Endometrial microvascular endothelial cells (primary cell): ENCODE measurements around the gene TIMP2. TPM values are rescaled to one million over a fixed set of nuclear protein-coding genes. Genes with fewer than 3 reads are reported as not detected.

Experiments used
- in situ Hi-C: cut with HindIII; loops from 2 replicates; pipeline ENCODE4 v1.10.0; 2017; ENCODE audit warnings: low sequenced_read_pairs, low pct_unique_long_range_greater_than_20kb; ENCODE audit errors: inconsistent ontology term
- total RNA-seq: library from RNA; depleted of rRNA; stranded (reverse); fragments of >200 nt; gene quantifications from one replicate; pipeline ENCODE4 v1.2.3, GENCODE V29; 2015; ENCODE audit errors: inconsistent ontology term

TIMP2 gene
- total RNA-seq, 1 donor from 2014 or later, result 104 TPM

DNA sequence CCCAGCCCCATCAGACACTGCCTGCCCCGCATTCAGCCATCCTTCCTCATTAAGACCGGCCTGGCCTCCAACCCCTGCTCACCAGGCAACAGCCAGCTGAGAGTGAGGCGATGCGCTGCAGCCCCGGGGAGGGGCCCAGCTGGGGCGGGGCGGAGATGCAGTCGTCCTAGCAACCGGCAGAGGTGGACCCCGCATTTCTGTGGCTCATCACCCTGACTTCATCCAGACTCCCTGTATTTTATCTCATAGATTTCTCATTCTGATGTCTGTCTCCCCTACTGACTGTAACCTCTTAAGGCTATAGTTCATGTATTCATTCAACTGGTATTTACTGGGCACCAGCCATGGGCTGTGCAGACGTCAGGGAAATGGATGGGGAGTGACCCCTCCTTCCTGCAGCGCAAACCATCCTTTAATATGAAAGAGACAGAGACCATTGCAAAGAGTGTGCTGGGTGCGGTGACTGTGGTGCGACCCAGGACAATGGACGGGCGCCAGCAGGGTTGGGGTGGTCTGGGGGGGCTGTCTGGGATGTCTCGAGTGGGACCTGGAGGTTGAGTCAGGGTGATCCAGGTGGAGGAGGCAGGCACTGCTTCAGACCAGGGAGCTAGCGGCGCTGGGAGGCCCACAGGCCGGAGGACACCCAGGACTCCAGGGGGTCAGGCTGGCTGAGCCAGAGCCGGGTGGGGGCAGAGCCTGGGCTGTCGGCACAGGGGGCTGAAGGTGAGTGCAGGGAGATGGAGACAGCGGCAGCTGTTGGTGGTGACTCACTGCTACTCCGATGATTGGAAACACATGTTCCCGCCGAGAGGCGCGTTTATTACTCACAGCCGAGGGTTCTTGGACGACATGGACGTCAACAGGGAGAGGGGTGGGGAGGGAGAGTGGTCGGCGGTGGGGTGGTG is 10.5 kb upstream of the TIMP2 start:
- in situ Hi-C loops, result no loop called here

- in situ Hi-C loops, result no loop called here
Measured at GRCh38 chr17:78934681-78935418, 9.7 kb upstream of the TIMP2 start.

- in situ Hi-C loops, result no loop called here
Measured at GRCh38 chr17:78933959-78934568, 8.9 kb upstream of the TIMP2 start.

- in situ Hi-C loops, result no loop called here
Measured at GRCh38 chr17:78933025-78933958, 8.1 kb upstream of the TIMP2 start.

- in situ Hi-C loops, result no loop called here
Measured at GRCh38 chr17:78929908-78930775, 5.0 kb upstream of the TIMP2 start.

GRCh38 chr17:78925662-78926555 is 722 bp upstream of the TIMP2 start:
- in situ Hi-C loops, result no loop called here

DNA sequence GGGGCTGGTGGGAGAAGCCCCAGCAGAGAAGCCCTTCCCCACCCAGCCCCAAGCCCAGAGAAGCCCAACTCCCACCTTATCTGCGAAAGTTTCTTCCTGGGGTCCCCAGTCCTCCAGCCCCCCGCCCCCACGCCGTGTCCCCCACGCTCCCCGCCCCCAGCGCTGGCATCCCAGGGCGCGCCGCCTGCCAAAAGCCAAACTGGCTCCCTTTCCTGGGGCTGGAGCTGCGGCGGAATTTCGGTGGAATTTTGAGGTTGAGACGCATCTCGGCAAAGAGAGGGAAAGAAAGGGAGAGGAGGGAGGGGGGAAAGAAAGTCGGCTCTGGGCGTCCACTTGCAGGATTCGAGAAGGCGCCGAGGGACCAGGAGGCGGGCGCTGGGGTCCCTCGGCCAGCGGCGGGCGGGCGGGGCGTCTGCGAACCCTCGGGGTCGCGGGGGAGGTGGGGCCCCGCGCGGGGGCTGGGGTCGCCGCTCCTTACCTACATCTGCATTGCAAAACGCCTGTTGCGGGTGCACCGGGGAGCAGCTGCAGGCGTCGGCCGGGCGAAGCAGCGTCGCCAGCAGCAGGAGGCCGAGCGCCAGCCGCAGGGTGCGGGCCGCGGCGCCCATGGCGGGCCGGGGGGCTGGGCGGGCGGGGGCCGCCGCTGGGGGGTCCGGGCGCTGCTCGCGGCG is 571 bp downstream of the TIMP2 start:
- in situ Hi-C loops, result no loop called here

GRCh38 chr17:78923660-78924453 is 1.3 kb downstream of the TIMP2 start:
- in situ Hi-C loops, result no loop called here

DNA sequence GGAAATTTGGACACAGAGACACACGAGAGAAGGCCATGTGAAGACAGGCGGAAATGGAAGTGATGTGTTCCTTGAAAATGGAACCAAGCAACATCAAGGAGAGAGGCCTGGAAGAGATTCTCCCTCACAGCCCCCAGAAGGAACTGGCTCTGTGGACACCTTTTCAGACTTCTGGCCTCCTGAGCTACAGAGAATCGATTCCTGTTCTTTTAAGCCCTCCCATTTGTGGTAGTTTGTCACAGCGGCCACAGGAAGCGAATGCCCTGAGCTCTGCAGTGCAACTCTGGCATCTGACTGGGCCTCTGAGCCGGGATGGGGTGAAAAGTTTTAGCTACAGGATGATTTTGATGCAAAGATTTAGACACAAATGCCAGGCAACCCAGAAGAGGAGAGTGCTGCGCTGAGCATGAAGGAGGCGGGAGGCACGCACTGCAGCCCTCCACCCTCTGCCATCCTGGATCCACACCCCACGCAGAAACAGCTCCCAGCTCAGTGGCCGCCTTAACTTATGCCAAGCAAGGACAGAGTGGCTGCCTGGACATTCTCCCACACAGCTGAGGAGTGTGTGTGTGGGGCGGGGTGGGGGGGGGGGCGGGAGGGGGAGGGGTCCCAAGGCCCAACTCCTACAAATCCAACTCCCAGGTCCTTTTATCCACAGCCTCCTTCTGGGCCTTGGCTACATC is 2.2 kb downstream of the TIMP2 start:
- in situ Hi-C loops, result no loop called here

GRCh38 chr17:78921437-78921971 is 3.7 kb downstream of the TIMP2 start:
- in situ Hi-C loops, result no loop called here

- in situ Hi-C loops, result no loop called here
Measured at GRCh38 chr17:78920528-78920927, 4.7 kb downstream of the TIMP2 start.

DNA sequence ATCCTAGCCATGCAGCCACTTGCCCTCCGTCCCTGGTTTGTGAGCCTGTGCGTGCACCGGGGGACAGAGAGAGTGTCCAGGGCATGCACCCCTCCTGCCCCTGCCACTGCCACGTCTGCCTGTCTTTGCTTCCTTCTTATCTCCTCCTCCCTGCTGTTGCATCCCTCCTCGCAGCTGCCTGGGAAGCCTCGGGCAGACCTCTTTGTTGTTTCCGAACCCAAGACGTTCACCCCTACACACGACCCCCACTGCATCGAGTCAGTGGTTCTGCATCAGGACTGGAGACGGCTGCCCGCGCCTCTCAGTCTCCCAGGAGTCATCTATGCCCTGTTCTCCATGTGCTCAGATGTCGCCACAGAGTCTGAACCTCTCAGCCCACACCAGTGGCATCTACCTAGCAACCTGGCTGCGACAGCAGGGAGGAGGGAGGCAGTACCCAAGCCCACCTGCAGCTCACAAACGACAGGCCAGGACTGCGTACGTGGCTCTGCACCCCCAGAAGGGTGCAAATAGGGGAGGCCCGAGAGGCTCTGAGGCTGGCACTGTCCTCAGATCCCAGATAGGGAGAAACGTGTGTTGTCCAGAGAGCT is 5.2 kb downstream of the TIMP2 start:
- in situ Hi-C loops, result no loop called here

DNA sequence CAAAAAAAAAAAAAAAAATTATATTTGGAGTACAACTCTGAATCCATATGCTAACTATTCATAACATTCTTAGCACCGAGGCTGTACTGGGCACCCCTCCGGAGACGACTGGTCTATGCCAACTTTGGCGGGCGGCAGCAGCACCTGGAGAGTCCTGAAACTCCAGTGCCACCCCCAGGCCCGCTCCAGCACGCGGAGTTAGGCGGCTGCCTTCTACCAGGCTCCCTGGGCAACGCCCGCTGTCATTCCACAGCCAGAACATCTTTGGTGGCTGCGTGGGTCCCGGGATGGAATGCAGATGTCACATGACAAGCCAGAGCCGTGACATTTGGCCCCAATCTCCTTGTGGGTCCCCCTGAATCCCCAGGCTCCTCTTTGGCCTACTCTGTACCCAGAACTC is 6.2 kb downstream of the TIMP2 start:
- in situ Hi-C loops, result no loop called here

- in situ Hi-C loops, result no loop called here
Measured at GRCh38 chr17:78917451-78918275, 7.5 kb downstream of the TIMP2 start.
